Measurements from ENCODE around the gene SCNN1A.

SCNN1A gene

GRCh38 chr12:6375269-6376078 lies at the start of gene SCNN1A:
Gene SCNN1A (minus strand): TSS chr12:6375563. CDS start chr12:6374783, 780 bp downstream.
- FAIRE-seq: no peak

DNA sequence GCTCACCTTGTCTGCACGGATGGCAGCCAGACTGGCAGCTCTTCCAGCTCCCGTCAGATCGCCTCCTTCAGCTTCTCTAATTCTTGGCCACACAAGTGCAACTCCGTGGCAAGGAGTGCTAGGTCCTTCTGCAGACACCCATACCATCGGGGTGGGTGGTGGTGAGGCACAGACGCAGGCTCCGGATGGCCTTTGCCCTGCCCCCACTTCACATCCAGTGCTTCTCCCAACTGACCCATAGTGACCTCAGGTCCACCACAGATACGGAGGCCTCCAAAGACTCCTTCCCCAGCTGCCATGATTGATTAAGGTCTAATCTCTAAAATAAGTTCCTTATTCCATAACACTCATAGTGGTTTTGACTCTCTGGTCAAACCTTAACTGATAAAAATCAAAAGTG lies 49.5 kb upstream of the SCNN1A start:
- no peak for FAIRE-seq

DNA sequence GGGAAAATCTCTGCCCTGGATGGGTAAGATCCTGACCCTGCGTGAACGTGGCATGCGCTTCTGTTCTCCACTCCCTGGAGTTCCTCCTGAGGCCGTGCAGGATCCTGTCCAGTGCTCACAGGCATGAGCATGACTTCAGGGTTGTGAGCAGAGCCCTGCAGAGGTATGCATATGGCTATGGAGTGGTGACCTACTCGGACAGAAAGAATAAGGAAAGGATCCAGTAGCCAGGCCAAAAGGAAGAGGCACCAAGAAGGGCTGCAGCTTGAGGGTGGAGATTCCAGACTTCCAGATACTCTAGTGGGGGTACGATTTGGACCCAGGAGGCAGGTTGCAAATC lies 48.6 kb upstream of the SCNN1A start:
- FAIRE-seq: no peak

DNA sequence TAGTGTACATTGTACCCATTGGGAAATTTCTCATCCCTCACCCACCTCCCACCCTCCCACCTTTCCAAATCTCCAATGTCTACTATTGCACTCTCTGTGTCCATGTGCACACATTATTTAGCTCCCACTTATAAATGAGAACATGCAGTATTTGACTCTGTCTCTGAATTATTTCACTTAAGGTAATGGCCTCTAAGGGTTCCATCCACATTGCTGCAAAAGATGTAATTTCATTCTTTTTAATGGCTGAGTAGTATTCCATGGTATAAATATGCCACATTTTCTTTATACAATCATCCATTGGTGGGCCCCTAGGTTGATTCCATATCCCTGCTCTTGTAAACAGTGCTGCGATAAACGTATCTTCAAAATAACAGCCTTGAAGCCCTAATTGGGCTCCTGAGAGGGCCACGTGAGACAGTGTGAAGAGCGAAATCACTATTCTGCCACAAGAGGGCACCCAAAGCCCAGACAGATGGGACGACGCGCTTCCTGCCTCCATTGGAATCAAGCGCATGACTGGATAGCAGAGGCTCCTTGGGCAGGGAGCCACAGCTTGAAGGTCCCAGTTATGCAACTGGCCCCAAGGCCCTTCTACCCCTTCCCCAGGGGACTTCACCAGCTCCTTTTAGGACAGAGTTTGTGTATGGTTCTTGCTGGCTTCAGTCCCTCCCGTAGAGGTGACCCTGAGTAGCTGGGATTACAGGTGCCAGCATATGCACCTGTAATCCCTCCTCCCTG lies 48.1 kb upstream of the SCNN1A start:
- FAIRE-seq: peak; percentile 49

DNA sequence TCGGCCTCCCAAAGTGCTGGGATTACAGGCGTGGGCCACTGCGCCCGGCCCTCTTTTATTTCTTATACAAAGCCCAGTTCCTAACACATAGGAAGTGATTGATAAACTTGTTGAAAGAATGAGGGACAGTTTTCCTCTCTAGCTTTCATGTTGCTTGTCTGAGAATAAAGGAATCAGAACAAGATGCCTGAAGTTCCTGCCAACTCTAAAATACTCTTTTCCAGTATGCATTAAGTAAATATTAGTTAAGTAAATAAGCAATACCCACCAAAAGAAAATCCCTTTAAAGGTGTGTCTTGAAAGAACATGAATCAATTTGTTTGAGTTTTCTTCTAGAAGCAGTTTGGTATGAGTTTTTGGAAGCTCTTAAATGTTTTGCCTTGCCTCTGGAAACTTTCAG lies 45.0 kb upstream of the SCNN1A start:
- no peak for FAIRE-seq

DNA sequence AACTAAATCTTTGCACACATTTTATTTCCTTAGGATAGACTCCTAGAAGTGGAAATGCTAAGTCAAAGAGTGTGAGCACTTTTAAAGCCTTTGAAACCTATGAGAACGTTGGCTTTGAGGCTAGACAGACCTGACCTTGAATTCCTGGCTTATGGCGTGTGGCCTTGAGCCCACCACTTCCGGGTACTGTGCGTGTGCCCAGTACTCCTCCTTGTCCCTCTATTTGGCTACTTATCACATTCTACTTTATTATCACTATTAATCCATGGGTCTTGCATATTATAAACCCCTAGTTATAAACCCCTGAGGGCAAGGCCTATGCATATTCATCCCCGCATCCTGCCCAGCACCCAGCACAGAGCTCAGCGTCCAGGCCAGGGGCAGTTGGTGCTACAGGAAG lies 43.4 kb upstream of the SCNN1A start:
- no peak for FAIRE-seq

GRCh38 chr12:6416596-6416995 lies 41.2 kb upstream of the SCNN1A start:
- FAIRE-seq: no peak

GRCh38 chr12:6407236-6407954 lies 32.0 kb upstream of the SCNN1A start:
- FAIRE-seq: no peak

GRCh38 chr12:6405963-6406362 lies 30.6 kb upstream of the SCNN1A start:
- no peak for FAIRE-seq

DNA sequence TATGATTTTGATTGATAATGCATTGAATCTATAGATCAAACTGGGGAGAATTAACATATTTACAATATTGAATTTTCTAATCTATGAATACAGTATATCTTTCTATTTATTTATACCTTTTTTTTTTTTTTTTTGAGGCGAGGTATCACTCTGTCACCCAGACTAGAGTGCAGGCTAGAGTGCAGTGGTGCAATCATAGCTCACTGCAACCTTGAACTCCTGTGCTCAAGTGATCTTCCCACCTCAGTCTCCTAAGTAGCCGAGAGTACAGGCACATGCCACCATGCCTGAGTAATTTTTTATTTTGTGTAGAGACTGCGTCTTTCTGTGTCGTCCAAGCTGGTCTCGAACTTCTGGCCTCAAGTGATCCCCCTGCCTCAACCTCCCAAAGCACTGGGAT lies 29.0 kb upstream of the SCNN1A start:
- no peak for FAIRE-seq

GRCh38 chr12:6399884-6400644 lies 24.7 kb upstream of the SCNN1A start:
- FAIRE-seq: no peak

DNA sequence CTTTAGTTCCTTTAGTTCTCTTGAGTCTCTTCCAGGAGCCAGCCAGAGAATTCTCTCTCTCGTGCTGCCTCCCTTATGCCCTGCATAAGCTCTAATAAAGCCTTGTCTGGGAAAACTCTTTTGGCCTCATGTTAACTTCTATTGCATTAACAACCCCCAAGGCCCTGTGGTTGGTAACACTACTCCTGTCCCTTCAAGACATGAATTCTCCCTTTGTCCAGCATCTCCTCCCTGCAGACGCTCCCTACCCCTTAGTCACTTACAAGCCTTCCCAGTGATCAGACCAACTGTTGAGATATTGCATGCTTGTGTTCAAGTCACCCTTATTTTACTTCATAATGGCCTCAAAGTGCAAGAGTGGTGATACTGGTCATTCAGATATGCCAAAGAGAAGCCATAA lies 20.7 kb upstream of the SCNN1A start:
- no peak for FAIRE-seq

- no peak for FAIRE-seq
Observed at GRCh38 chr12:6394398-6394797, 19.0 kb upstream of the SCNN1A start.

GRCh38 chr12:6393109-6393508 lies 17.7 kb upstream of the SCNN1A start:
- FAIRE-seq: no peak

GRCh38 chr12:6392504-6392903 lies 17.1 kb upstream of the SCNN1A start:
- no peak for FAIRE-seq

DNA sequence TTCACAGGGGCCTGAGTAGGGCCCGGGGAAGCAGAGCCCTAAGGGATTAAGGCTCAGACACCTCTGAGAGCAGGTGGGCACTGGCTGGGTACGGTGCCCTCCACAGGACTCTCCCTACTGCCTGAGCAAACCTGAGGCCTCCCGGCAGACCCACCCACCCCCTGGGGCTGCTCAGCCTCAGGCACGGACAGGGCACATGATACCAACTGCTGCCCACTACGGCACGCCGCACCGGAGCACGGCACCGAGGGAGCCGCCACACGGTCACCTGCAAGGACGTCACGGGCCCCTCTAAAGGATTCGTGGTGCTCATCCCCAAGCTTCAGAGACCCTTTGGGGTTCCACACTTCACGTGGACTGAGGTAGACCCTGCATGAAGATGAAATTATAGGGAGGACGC lies 15.7 kb upstream of the SCNN1A start:
- FAIRE-seq: no peak

GRCh38 chr12:6390084-6390799 lies 14.9 kb upstream of the SCNN1A start:
- FAIRE-seq: no peak

GRCh38 chr12:6387541-6387940 lies 12.2 kb upstream of the SCNN1A start:
- FAIRE-seq: no peak

DNA sequence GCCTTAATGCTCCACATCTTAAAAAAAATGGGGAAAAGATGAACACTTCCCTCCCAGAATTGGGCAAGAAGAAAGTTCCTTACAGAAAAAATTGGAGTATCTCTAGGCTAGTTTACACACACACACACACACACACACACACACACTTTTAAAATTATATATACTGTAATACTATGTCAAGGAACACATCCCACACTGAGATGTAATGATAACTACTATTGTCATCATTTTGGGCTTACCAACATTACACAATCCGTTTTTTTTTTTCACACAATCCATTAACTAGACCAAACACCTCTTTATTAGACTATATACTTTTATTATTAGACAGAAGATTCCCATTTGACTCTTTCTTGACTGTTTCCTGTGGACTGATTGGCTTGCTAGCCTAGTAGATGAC lies 11.1 kb upstream of the SCNN1A start:
- FAIRE-seq: no peak

DNA sequence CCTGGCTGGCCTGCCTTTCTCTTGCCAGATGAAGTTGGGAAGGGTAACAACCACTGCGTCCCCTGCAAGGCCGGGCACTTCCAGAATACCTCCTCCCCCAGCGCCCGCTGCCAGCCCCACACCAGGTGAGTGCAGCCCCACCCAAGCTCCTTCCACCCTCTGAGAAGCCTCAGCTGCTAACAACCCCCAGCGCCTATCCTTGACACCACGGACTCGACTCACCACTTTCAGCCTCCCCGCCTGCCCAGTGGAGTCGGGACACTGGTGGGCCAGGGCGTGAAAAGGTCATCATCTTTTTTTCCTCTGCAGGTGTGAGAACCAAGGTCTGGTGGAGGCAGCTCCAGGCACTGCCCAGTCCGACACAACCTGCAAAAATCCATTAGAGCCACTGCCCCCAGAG lies 10.7 kb upstream of the SCNN1A start:
- FAIRE-seq: no peak

DNA sequence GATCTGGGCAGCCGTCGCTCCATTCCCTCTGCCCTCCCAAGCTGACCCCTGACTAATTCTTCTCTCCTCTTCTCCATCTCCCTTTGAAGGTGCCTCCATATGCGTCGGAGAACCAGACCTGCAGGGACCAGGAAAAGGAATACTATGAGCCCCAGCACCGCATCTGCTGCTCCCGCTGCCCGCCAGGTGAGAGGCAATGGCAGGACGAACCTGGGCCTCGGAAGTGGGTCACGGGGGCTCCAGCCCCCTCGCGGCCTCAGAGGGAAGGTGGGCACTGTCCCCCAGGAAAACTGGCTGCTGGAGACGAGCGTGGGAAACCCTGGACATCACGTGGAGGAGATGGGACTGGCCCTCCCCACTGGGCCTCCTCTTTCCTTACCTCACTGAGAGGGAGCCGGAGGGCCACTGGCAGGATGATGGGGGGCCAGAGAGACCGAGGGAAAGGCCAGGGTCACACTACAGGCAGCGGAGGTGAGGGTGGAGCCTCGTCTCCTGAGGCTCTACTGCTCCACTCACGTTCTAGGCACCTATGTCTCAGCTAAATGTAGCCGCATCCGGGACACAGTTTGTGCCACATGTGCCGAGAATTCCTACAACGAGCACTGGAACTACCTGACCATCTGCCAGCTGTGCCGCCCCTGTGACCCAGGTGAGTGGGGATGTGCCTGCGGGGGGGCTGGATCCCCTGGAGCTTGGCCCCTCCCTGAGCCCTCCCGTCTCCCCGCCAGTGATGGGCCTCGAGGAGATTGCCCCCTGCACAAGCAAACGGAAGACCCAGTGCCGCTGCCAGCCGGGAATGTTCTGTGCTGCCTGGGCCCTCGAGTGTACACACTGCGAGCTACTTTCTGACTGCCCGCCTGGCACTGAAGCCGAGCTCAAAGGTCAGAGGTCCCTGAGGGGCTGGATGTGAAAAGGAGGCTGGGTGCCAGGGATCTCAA lies 9.4 kb upstream of the SCNN1A start:
- FAIRE-seq: no peak

Measured in A204.1 (cell line).